Hematopoietic multipotent progenitor cell (in vitro differentiated cells): ENCODE results near the gene STK32C. TPM values are rescaled to one million over a fixed set of nuclear protein-coding genes. Genes with fewer than 3 reads are reported as not detected.
"Not testable (repeated sequence)": the region's sequence is repeated elsewhere in the genome, so short reads cannot be mapped to it uniquely, and the experiment has no call there.

Source experiments
- DNase-seq, 3 donors: peaks; one replicate each; pipeline ENCODE4 v3.0.0-alpha.2; 2011 to 2015; ENCODE audit warnings: low read depth in 2 of 3, low spot score in 2 of 3
- total RNA-seq: library from RNA; depleted of rRNA; stranded (reverse); fragments of >200 nt; gene quantifications from one replicate; pipeline ENCODE4 v1.2.3, GENCODE V29; 2012

The STK32C gene
- total RNA-seq, 1 donor, result 25.0 TPM

DNA sequence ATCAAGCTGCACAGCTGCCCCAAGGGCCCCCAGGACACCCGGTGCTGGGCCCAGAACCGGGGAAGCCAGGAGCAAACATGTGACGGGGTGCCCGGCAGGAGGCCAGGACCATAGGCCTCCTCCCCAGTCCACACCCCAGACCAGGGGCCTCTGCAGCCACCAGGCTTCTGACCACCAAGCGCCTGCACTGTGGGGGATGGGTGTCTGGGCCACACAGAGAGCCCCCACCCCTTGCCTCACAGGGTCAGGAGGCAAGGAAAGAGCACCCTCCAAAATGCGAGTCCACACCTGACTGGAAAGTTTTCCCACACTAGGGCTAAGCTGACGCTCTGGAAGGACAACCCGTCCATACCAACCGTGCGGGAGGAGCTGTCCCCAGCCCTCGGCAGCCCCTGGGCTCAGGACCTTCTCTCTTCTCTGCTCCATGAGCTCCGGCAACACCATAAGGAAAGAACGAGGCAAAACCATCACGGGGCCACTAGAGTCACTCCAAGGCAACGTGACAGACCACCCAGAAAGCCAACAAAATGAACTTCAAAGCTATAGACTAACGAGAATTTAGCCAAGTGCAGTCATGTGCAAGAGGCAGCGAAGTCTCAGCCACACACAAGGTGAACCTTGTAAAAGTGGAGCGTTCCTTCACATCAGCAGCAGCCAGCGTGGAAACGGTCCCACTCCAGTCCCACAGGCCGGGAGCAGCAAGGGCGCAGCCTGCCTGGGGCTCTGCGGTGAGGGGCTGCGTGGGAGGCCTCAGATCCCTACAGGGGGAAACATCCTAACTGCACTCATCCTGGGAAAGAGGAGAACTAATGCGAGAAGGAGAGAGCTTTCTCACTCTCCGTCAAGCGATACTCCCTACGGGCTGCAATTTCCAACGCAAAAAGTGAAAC is 5.1 kb downstream of the STK32C start:
- DNase-seq, result no peak

DNA sequence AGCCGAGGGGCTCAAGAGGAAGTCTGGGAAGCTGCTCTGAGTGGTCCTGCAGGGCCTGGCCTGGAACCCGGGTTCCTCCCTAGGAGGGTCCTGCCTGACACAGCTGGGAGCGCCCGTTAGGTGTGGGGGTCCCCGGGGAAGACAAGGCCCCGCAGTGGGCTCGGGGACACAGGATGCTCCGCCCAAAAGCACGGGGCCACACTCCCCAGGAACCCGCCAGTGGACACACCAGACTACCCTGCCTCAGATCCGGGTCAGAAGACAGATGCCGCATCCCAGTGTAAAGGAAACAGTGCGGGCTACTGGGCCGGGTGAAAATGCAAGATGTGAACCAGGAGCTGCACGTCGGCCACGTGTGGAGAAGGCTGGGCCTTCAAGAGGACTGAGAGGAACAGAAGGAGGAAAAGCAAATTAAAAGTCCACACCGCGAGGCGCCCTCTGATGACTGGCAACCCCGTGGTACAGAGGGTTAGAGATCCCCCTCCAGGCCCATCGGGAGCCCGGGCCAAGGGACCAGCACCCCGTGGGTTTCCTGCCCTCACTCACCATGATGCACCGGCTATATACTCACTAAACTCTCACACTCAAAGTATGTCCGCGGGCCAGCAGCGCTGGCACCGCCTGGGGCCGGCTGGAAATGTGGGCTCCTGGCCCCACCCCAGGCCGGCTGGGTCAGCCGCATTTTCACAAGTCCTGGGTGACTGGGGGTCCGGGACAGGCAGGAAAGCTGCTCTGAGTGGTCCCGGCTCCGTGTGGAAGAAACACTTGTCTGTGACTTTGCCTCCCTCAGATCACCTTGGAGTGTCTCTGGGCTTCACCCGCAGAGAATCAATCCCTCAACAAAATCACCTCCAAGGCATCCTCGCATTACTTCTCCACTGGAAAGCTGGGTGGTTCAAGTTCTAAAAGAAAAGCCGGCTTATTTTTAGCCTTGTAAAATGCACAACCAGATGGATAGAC is 6.1 kb downstream of the STK32C start:
- DNase-seq, result no peak

DNA sequence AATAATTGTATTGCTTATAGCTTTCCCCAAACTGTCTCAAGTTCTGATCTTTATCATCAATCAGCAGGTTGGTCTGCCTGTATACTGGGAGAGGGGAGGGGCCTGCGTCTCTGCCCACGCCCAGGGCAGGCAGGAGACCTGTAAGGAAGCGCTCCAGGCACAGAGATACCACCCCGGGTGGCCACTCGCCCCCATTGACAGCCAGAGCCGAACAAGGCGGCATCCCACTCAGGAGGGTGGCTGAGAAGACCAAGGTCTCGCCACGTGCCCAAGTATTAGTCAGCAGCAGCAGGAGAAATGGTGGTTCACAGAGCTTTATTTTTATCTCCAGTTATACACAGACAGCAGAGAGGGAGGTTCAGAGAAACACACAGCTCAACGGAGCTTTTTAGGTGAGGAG is 7.2 kb downstream of the STK32C start:
- no peak for DNase-seq

DNA sequence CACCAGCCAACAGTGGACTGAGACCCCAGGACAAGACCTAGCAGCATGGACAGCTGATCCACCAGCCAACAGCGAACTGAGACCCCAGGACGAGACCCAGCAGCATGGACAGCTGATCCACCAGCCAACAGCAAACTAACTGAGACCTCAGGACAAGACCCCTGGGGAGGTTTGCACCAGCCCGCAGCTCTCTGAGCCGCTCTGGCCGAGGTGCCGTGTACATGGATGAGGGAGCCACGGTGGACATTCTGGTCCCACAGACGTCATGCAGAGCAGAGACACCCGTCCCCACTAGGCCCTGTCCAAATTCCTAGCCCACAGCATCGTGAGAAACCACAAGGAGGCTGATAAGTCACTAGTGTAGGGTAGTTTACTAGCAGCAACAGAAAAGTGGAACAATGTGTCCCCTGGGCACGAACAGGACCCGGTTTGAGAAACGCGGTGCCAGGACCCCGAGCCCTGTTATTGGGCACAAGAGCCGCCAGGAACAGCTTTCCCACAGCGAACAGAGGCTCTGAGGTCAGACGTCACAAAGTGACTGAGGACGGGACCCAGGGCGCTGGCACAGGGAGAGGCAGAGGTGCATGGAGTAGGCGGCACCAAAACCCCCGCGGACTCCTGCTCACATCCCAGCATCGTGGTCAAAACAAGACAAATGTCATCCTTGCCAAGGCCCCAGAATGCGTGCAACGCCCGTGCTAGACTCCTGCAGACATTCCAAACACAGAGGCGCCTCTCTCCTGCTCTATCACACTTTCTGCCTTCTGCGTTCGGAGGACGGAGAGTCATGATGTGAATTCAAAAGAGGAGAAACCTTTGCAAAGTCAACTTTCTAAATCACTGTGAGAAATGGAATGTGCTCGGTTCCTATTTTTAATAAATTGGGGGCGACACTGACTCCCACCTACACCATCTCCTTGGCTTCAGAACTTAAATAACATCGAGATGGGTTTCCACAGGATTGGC is 8.1 kb downstream of the STK32C start:
- DNase-seq, result no peak

DNA sequence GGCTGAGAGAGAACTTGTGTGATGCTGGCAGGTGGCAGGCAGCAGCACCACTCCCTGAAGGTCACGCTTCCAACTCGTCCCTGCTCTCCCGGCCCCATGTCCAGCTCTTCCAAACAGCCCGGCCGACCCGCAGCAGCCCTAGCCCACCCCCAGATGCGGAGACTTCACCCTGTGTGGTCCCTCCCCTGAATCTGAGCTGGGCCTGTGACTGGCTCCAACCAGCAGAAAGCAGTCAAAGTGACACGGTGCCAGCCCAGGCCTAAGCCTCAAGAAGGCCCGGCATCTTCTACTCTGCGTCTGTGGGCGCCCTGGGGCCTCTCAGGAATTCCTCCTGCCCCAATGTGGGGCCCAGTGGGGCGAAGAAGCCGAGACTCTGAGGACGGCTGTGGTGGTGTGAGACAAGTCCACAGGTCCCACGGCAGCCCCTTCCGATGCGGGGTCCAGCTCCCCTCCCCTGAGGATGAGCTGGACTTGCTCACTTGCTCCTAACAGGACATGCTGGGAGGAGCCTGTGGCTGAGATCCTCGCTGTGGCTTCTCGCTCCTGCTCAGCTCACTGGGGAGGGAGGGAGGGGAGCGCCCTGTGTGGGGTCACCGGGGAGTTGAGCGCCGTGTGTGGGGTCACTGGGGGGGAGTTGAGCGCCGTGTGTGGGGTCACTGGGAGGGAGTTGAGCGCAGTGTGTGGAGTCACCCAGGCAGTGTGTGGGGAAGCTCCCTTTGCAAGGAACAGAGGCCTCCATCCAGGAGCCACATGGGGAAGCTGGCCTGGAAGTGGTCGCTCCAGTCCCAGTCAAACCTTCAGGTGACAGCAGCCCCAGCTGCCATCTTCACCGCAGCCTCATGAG is 9.5 kb downstream of the STK32C start:
- DNase-seq, result no peak

DNA sequence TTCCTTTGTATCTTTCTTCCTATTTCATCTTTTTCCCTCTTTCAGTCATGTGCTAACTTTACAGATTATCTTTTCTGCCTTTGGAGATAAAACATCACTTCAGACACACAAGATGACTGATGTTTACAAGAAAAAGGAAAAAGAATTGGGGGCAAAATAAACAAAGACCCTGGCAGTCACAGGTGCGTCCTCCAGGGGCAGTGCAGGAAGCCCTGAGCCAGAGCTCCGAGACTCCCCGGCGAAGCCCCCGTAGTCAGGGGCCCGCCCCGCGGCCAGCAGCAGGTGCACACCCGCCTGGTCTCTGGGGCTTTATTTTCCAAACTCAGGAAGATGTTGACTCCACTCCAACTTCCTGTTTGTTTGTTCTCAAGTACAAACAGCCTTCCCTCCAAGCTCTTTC is 10.2 kb downstream of the STK32C start:
- peak in 1 of 3 donors; percentile 12 for DNase-seq

DNA sequence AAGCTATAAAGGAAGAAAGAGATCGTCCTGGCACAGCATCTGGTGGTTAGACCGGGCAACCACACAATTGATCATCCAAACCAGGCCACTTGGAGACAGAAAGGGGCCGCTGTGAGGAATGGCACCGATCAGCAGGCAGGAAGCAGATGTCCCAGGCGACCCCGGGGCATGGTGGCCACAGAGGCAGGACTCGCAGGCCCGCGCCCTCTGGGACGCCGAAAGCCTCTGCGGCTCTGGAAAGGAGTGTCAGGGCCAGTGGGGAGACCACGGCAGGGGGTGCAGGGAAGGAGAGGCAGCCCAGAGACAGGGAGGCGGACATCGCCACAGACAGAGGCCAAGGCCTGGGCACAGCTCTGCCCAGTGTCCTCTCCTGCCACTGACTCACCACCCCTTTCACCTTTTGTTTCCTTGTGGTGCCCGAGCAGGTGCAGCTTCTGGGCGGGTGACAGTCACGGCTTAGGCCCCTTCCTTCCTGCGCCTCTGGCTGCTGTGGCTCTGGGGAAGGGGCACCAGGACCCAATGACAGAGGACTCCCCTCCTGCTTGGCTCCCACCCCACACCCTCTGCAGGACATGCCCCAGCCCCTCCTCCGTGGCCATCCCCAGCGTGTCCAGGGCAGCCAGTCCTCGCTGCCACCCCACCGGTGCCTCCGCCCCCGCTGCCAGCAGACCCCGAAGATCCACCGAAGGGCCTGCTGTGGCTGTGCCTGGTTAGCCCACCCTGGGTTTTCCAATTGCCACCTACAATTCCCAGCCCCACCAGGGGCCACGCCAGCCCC is 10.9 kb downstream of the STK32C start:
- peak in 2 of 3 donors; percentile 31 to 73 for DNase-seq

DNA sequence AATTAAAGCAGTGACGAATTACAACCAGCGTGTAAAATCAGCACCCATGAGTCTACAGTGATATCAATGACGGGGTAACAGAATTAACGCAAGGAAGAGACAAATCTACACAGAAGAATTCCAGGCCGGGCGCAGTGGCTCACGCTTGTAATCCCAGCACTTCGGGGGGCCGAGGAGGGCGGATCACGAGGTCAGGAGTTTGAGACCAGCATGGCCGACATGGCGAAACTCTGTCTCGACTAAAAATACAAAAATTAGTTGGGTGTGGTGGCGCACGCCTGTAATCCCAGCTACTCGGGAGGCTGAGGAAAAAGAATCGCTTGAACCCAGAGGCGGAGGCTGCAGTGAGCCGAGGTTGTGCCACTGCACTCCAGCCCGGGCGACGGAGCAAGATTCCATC is 12.3 kb downstream of the STK32C start:
- DNase-seq, result not testable (repeated sequence)

DNA sequence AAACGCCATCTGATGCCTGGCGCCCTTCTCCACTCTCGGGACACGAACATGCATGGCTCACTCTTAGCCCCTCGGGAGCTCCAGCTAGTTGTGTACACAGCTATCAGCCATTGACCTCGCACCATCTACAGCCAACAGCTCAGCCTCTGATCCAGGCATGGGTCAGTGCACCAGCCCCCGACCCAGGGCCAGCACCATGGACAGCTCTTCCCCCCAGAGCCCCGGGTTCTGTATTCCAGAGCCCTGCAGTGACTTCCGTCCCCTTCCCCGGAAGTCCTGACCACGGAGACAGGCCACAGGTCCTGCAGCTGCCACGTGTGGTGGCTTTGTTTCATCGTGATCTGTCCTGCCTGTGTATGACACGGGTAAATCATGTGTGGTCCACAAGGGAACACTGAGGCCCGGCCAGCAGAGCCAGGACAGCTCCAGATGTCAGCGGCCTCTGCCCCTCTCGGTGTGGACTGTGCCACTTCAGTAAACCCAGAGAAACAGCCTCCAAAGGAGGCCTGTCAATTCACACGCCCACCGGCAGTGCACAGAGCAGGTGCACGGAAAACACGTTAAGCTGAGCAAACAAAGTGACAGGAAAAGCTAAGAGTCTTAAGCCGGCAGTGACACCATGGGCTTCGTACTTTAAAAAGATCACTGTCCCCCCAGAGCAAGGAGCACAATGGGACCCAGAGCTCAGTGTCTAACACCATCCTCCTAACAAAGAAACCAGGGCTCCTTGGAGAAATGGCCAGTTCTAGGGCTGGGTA is 13.0 kb downstream of the STK32C start:
- no peak for DNase-seq

DNA sequence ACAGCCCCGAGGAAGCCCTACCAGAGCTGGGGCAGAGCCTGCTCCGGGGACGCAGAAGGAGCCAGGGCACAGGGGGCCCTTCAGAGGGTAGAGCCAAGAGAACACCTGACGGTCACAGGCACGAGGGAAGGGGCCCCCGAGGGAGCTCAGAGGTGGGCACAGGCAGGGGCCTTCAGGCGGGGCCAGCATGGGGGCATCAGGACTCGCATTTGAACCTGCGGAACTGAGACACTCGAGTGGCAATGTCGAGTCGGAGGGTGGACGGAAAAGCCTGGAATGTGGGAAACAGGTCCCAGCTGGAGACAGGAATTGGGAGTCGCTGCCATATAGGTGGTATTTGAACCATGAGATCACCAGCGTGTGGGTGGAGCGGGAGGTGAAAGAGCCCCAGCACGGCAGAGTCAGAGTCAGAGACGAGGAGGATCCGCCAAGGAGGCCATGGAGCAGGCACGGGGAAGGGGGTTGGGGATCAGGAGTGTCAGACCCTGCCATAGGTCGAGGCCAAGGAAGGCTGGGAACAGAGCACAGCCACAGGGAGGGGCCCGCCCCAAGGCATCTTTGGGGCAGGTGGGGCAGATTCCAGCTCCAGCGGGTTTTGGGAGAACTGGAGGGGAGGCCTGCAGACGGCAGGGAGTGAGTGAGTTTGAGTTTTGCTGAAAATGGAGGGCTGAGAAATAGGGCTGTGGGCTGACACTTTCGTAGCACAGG is 13.8 kb downstream of the STK32C start:
- DNase-seq, result no peak

DNA sequence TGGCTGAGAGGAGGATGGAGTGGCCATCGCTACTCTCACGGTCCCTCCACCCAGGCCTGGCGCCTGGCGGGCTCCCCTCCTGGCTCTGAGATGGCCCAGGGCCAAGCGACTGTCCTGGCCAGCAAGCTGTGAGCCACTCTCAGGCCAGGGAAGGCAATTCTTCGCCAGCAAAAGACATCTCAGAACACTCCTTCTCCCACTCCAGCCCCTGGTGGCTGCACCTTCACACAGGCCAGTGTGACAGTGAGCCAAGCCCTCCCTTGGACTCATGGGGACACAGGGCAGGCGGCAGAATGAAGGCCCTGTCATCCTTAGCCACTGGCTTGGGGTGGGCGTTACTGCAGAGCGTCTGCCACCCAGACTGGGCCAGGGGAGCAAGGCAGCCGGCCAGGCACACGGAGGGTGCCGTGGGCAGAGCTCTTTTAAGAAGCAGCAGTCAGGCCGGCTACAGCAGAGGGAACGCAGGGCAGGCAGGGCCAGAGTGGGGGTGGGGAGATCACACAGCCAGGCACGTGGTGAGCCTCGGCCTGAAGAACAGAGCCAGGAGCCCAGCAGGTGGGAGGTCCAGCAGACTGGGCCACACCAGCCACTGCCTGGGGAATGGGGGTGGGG is 14.4 kb downstream of the STK32C start:
- no peak for DNase-seq

DNA sequence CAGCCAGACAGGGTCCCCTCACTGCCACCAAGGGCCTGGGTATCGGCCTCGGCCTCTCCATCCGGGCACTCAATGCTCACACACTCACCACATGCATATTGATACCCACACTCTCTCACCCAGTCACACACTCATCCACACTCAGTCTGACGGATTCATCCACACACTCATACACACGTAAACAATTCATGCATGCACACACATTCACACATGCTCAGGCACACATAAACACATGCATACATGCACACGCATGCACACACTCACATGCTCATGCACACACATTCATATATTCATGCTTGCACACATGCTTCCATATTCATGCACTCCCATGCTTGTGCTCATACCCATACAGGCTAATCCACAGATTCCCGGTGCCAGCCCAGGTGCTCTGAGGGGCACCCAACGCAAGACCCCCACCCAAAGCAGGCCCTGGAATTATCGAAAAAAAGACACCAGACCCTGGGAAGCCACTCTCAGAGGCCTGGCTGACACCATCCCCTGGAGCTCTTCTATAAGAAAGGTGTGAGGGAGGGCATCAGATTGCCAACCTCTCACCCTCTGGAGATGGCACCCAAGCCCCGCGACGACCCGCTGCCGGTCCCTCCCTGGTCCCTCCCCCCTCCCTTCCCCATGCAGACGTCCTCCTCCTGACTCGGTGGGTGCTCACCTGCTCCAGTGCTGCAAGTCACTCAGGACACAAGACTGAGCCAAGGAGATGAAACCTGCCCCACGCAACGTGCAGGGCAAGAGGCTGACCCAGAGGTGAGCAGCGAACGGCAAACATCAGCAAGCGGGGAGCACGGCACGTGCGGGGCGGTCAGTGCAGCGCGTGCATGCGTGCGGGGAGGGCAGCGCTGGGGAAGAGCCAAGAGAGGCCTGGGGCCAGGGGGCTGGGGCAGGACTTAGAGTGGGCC is 15.2 kb downstream of the STK32C start:
- DNase-seq, result no peak

DNA sequence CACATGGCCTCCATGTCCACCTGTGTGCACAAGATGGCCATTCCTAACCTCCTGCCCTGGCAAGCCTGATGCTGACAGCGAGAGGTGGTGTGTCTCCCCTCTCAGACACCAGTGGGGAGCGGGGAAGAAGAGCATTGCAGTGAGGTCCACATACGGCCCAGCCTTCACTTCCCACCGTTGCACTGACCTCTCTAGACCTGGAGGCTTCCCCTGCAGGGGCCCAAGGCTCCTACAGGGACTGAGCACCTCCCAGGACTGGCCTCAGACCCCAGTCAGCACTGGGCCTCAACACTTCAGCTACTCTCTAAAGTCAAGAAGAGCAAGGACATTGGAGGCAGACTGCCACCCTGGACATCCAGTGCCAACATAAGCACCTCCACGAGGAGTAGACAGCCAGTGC is 15.9 kb downstream of the STK32C start:
- DNase-seq, result no peak

DNA sequence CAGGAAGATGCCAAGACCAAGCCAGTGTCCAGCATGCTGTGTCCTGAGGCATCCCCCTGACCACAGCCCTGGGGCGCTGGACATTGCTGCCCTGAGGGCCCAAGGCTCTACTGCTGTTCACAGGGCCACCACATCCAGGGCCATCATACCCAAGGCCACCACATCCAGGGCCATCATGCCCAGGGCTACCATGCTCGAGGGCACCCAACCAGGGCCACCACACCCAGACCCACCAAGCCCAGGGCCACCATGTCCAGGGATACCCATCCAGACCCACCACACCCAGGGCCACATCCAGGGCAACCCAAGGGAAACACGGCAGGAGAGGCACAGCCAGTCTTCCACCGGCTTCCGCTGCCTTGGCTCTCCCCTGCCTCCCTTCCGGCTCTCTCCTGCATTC is 17.1 kb downstream of the STK32C start:
- no peak for DNase-seq

DNA sequence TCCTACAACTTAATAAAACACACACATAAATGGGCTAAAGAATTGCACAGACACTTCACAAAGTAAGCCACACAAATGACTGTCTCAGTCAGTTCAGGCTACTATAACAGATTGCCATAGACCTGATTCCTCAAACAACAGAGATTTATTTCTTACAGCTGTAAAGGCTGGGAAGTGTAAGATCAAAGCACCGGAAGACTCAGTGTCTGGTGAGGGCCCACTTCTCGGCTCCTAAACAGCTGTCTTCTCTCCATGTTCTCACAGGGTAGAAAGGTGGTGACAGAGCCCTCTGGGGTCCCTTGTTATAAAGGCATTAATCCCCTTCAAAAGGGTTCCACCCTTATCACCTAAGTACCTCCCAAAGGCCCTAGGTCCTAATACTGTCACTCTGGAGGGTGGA is 18.3 kb downstream of the STK32C start:
- DNase-seq, result no peak
